Large intestine (tissue), 3 donors: ENCODE measurements around the gene TGFBR1. TPM values are rescaled to one million over a fixed set of nuclear protein-coding genes. Genes with fewer than 3 reads are reported as not detected.

ENCODE experiments used
- DNase-seq, 2 donors: peaks; one replicate each; pipeline versions ENCODE4 v3.0.0 to v3.0.0-alpha.2; 2013
- H3K27ac ChIP-seq: one replicate; pipeline ENCODE4 v1.5.1; 2013; ENCODE audit warnings: low read length
- H3K27me3 ChIP-seq: 2 replicates; pipeline ENCODE4 v1.6.1; 2013; ENCODE audit warnings: low read length; ENCODE audit not compliant: control insufficient read depth, insufficient read depth
- H3K36me3 ChIP-seq: 2 replicates; pipeline ENCODE4 v1.6.1; 2013; ENCODE audit warnings: low read length; ENCODE audit not compliant: control insufficient read depth, insufficient read depth
- H3K4me1 ChIP-seq: one replicate; pipeline ENCODE4 v1.6.1; 2013; ENCODE audit warnings: low read length; ENCODE audit not compliant: control insufficient read depth, insufficient read depth
- H3K4me3 ChIP-seq: one replicate; pipeline ENCODE4 v1.5.1; 2013; ENCODE audit warnings: low read length
- H3K9me3 ChIP-seq: one replicate; pipeline ENCODE4 v1.6.1; 2013; ENCODE audit warnings: mild to moderate bottlenecking, low read depth, low read length, moderate library complexity; ENCODE audit not compliant: control insufficient read depth
- WGBS: methylation state at CpG from one replicate; pipeline ENCODE4 v1.1.5; 2013; ENCODE audit warnings: low lambda C conversion rate; ENCODE audit not compliant: insufficient coverage; 5-methylcytosine and 5-hydroxymethylcytosine counted together
- polyA plus RNA-seq: library from polyadenylated mRNA; unstranded; fragments of 120-200 nt; gene quantifications from one replicate; pipeline ENCODE4 v1.2.1, GENCODE V29; 2013

The TGFBR1 gene
- polyA plus RNA-seq, 1 donor, result 28.6 TPM

GRCh38 chr9:99143655-99144054 lies 38.7 kb downstream of the TGFBR1 start:
- H3K9me3 ChIP-seq, result no peaks in the 10 kb centered on the region
- 90% methylated on average over 2 of the region's 3 CpGs for WGBS
- peaks cover 31% of the 10 kb centered on the region for H3K36me3 ChIP-seq

GRCh38 chr9:99144966-99145365 lies 40.1 kb downstream of the TGFBR1 start:
- Histone ChIP-seq H3K9me3 (no peaks in the 10 kb centered on the region), H3K4me1 (no peaks in the 10 kb centered on the region), H3K4me3 (no peak overlapping the region), H3K27ac (no peak overlapping the region), H3K36me3 (peaks cover 37% of the 10 kb centered on the region), H3K27me3 (no peaks in the 10 kb centered on the region)
- 100% methylated on average over 3 of the region's 4 CpGs for WGBS
- DNase-seq, result no peak

More at GRCh38 chr9:99143655-99144054, 38.7 kb downstream of the TGFBR1 start:
- Histone ChIP-seq H3K27ac (no peak overlapping the region), H3K27me3 (no peaks in the 10 kb centered on the region), H3K4me3 (no peak overlapping the region), H3K4me1 (no peaks in the 10 kb centered on the region)
- DNase-seq, result no peak

GRCh38 chr9:99146574-99146973 lies 41.7 kb downstream of the TGFBR1 start:
- Histone ChIP-seq H3K27ac (no peak overlapping the region), H3K4me1 (no peaks in the 10 kb centered on the region), H3K27me3 (no peaks in the 10 kb centered on the region), H3K36me3 (peaks cover 37% of the 10 kb centered on the region), H3K9me3 (no peaks in the 10 kb centered on the region), H3K4me3 (no peak overlapping the region)
- no peak for DNase-seq
- 90% methylated on average over 2 of the region's 4 CpGs for WGBS

GRCh38 chr9:99147177-99147576 lies 42.3 kb downstream of the TGFBR1 start:
- Histone ChIP-seq H3K9me3 (no peaks in the 10 kb centered on the region), H3K4me1 (no peaks in the 10 kb centered on the region), H3K27ac (no peak overlapping the region), H3K36me3 (peaks cover 41% of the 10 kb centered on the region), H3K4me3 (no peak overlapping the region), H3K27me3 (no peaks in the 10 kb centered on the region)
- DNase-seq, result no peak

- DNase-seq, result no peak
- no peaks in the 10 kb centered on the region for H3K27me3 ChIP-seq
- peaks cover 36% of the 10 kb centered on the region for H3K36me3 ChIP-seq
- H3K4me3 ChIP-seq, result no peak overlapping the region
- no peaks in the 10 kb centered on the region for H3K4me1 ChIP-seq
- H3K9me3 ChIP-seq, result no peaks in the 10 kb centered on the region
- no peak overlapping the region for H3K27ac ChIP-seq
- 90% methylated on average over 4 of the region's 8 CpGs for WGBS
Observed at GRCh38 chr9:99150451-99151171, 45.7 kb downstream of the TGFBR1 start.

GRCh38 chr9:99154356-99154755 lies 49.4 kb downstream of the TGFBR1 start:
- no peaks in the 10 kb centered on the region for H3K27me3 ChIP-seq
- H3K4me3 ChIP-seq, result no peak overlapping the region
- no peaks in the 10 kb centered on the region for H3K9me3 ChIP-seq
- peaks cover 8% of the 10 kb centered on the region for H3K36me3 ChIP-seq
- no peak for DNase-seq
- no peak overlapping the region for H3K27ac ChIP-seq
- no peaks in the 10 kb centered on the region for H3K4me1 ChIP-seq
- WGBS, result 100% methylated on average over 1 of the region's 3 CpGs

GRCh38 chr9:99155736-99156135 lies 50.8 kb downstream of the TGFBR1 start:
- H3K27ac ChIP-seq, result no peak overlapping the region
- H3K27me3 ChIP-seq, result no peaks in the 10 kb centered on the region
- H3K4me1 ChIP-seq, result no peaks in the 10 kb centered on the region
- 100% methylated on average over 1 of the region's 2 CpGs for WGBS
- no peak for DNase-seq
- no peak overlapping the region for H3K4me3 ChIP-seq
- no peaks in the 10 kb centered on the region for H3K9me3 ChIP-seq
- H3K36me3 ChIP-seq, result peaks cover 6% of the 10 kb centered on the region

- Histone ChIP-seq H3K27me3 (no peaks in the 10 kb centered on the region), H3K4me1 (no peaks in the 10 kb centered on the region), H3K27ac (no peak overlapping the region), H3K36me3 (no peaks in the 10 kb centered on the region), H3K9me3 (no peaks in the 10 kb centered on the region), H3K4me3 (no peak overlapping the region)
- DNase-seq, result no peak
- no CpG with 5 or more reads among the region's 4 CpGs for WGBS
Observed at GRCh38 chr9:99158629-99159028, 53.7 kb downstream of the TGFBR1 start.

- DNase-seq, result no peak
- H3K36me3 ChIP-seq, result no peaks in the 10 kb centered on the region
- H3K27me3 ChIP-seq, result no peaks in the 10 kb centered on the region
- 93% methylated on average over 3 of the region's 6 CpGs for WGBS
- H3K4me1 ChIP-seq, result no peaks in the 10 kb centered on the region
- no peaks in the 10 kb centered on the region for H3K9me3 ChIP-seq
- H3K4me3 ChIP-seq, result no peak overlapping the region
- no peak overlapping the region for H3K27ac ChIP-seq
Observed at GRCh38 chr9:99160173-99160572, 55.3 kb downstream of the TGFBR1 start.

- Histone ChIP-seq H3K4me1 (no peaks in the 10 kb centered on the region), H3K4me3 (no peak overlapping the region), H3K27ac (no peak overlapping the region), H3K9me3 (no peaks in the 10 kb centered on the region), H3K36me3 (no peaks in the 10 kb centered on the region), H3K27me3 (no peaks in the 10 kb centered on the region)
- WGBS, result no CpG with 5 or more reads among the region's 3 CpGs
- DNase-seq, result no peak
Observed at GRCh38 chr9:99162759-99163364, 57.9 kb downstream of the TGFBR1 start.

GRCh38 chr9:99166149-99166548 lies 61.2 kb downstream of the TGFBR1 start:
- WGBS, result no CpG with 5 or more reads among the region's 2 CpGs

More at GRCh38 chr9:99166149-99166548, 61.2 kb downstream of the TGFBR1 start:
- no peaks in the 10 kb centered on the region for H3K9me3 ChIP-seq
- no peaks in the 10 kb centered on the region for H3K27me3 ChIP-seq
- H3K36me3 ChIP-seq, result no peaks in the 10 kb centered on the region
- H3K27ac ChIP-seq, result no peak overlapping the region
- no peak for DNase-seq
- H3K4me3 ChIP-seq, result no peak overlapping the region
- peaks cover 14% of the 10 kb centered on the region for H3K4me1 ChIP-seq
